ENCODE data around the gene PXMP4.
"Not testable (repeated sequence)": the region's sequence is repeated elsewhere in the genome, so short reads cannot be mapped to it uniquely, and the experiment has no call there.

Gene PXMP4

DNA sequence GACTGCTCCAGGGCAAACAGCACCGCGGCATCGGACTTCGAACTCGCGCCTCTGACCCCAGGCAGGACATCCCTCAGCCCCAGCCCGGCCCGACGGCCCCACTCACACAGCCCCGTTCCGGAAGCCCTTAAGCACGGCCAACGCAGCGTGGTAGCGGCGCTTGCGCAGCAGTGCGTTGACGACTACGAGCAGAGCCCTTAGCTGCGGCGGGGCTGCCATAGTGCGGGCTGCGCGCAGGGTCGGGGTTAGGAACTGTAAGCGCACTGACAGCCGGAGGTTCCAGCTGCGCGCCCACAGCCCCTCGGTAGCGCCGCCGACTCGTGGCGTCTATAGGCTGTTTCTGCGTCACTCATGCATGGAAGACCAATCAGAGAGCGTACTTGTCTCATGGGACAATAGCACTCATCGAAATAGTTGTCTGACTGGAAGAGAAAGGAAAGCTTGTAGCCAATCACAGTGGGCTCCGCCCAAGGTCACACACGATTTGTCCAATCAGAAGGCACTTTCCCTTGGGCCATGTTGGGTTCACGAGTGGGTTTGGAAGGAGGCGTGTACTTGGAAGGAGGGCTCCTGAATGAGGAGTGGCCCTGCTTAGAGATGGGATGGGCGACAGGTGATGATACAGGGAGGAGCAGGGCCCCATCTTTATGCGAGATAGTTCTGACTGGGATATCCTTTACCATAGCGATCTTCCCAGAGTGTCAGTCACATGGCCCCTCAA is at the start of gene PXMP4:
Gene PXMP4 (minus strand): TSS at position 322 of the 721 bp plus-strand sequence. CDS start 103 bp downstream, at position 219.
- peak; percentile 90 for DNase-seq

DNA sequence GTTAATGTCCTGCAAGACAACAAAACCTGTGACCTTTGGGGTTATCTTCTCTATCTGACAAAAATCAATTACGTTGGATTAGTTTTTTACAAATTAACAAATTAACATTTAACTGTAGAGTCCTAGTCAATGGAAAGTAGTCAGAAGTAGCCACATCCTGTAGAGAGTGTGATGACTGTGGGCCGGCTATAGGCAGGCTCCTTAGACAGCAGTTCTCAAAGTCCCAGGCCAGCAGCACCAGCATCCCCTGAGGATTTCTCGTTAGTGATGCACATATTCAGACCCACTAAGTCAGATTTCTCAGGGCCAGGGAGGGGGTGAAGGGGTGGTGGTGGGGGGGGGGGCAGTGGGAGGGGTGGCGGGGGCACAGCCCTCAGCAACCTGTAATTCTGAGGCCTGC is 48.9 kb upstream of the PXMP4 start:
- no peak for DNase-seq

GRCh38 chr20:33767777-33768138 is 47.6 kb upstream of the PXMP4 start:
- no peak for DNase-seq

- DNase-seq: no peak
These were observed 46.6 kb upstream of the PXMP4 start for GRCh38 chr20:33766686-33767085.

DNA sequence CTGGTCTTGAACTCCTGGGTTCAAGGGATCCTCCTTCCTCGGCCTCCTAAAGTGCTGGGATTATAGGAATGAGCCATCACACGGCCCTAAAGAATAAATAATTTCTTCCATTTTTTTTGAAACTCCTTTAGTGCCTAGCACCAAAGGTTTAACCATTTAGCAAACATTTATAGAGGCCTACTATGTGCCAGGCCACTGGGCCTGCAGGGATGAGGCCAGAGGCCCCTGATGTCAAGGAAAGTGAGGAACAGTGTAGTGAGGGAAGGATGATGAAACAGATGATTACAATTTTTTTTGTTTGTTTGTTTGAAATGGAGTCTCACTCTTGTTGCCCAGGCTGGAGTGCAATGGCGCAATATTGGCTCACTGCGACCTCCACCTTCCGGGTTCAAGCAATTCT is 45.5 kb upstream of the PXMP4 start:
- DNase-seq: no peak

GRCh38 chr20:33765099-33765498 is 45.0 kb upstream of the PXMP4 start:
- no peak for DNase-seq

GRCh38 chr20:33761698-33762250 is 41.7 kb upstream of the PXMP4 start:
- DNase-seq: no peak

DNA sequence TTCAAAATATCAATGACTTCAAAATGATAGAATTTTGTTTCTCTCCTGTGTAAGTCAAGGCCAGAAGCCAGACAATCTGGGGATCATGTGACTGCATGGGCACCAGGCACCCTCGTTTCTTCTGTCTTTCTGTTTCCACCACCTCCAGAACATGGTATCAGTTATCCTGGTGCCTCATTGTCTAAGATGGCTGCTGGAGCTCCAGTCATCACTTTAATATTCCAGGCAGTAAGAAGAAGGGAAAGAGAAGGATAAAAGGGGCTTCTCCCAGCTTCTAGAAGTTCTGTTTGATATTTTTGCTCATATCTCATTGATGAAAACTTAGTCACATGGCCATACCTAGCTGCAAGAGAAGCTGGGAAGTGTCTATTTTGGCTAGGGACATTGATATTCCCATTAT is 37.3 kb upstream of the PXMP4 start:
- no peak for DNase-seq

DNA sequence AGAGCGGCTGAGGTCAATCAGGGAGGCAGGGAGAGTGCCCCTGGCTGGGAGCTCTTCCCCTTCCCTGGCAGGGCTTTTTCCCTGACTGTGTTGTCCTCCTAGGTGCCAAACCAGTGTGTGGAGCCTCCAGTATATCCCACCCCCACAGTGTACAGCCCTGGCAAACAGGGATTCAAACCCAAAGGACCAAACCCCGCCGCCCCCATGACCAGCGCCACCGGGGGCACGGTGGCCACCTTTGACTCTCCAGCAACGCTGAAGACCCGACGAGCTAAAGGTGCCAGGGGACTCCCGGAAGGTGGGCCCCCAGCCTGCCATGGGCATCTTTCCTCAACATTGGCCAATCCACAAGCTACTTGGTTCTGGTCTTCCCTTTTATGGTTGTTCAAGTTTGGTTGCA is 36.9 kb upstream of the PXMP4 start:
- no peak for DNase-seq

- DNase-seq: not testable (repeated sequence)
These were observed 35.9 kb upstream of the PXMP4 start for GRCh38 chr20:33755936-33756490.

GRCh38 chr20:33753763-33754162 is 33.7 kb upstream of the PXMP4 start:
- no peak for DNase-seq

GRCh38 chr20:33753143-33753542 is 33.0 kb upstream of the PXMP4 start:
- DNase-seq: no peak

DNA sequence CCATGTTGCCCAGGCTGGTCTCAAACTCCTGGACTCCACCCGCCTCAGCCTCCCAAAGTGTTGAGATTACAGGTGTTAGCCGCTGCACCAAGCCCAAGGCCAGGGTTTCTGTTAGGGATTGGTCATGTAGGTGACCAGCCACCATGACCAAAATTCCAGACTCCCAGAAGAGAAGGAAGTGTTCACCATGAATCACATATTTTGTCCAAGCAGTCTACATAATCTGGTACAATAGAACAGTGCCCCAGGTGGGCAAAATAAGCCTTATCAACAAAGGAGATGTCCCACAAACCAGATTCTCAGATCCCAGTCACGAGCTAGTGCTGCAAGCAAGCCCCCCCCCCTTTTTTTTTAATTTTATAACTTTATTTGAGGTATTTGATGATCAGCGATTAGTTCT is 31.7 kb upstream of the PXMP4 start:
- DNase-seq: no peak

GRCh38 chr20:33746325-33746998 is 26.4 kb upstream of the PXMP4 start:
- no peak for DNase-seq

GRCh38 chr20:33744773-33745385 is 24.8 kb upstream of the PXMP4 start:
- DNase-seq: no peak

DNA sequence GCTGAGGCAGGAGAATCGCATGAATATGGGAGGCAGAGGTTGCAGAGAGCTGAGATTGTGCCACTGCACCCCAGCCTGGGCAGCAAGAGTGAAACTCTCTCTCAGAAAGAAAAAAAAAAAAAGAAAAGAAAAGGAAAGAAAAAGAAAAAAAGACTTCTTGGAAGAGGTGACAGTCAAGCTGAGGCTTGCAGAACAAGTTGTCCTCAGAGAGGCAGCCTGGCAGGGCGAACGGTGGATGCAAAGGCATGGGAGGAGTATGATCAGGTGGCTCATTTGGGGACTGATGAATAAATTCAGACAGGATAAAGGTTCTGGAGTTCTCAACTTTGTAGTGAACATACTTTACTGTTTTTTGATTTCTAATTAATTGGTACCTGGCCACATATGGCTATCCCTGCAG is 24.1 kb upstream of the PXMP4 start:
- DNase-seq: no peak

GRCh38 chr20:33740189-33740588 is 20.1 kb upstream of the PXMP4 start:
- no peak for DNase-seq

DNA sequence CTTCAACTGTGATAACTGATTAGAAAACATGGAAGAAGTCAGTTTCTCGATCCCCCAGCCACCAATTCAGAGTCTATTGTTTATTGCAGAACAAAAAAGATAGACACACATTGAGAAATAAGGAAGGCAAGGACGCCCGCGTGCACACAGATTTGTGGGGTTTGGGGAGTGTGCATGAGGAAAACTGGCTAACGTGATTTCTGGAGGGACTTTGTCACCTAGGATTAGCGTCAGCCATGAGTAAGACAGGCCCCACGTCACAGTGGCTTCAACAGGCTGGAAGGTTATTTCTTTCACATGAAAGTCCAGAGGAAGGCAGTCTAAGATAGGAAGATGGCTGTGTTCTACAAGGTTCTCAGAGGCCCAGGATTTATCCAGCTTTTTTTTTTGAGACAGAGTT is 19.4 kb upstream of the PXMP4 start:
- no peak for DNase-seq

GRCh38 chr20:33736962-33737361 is 16.9 kb upstream of the PXMP4 start:
- no peak for DNase-seq

- DNase-seq: no peak
These were observed 13.8 kb upstream of the PXMP4 start for GRCh38 chr20:33733654-33734576.

DNA sequence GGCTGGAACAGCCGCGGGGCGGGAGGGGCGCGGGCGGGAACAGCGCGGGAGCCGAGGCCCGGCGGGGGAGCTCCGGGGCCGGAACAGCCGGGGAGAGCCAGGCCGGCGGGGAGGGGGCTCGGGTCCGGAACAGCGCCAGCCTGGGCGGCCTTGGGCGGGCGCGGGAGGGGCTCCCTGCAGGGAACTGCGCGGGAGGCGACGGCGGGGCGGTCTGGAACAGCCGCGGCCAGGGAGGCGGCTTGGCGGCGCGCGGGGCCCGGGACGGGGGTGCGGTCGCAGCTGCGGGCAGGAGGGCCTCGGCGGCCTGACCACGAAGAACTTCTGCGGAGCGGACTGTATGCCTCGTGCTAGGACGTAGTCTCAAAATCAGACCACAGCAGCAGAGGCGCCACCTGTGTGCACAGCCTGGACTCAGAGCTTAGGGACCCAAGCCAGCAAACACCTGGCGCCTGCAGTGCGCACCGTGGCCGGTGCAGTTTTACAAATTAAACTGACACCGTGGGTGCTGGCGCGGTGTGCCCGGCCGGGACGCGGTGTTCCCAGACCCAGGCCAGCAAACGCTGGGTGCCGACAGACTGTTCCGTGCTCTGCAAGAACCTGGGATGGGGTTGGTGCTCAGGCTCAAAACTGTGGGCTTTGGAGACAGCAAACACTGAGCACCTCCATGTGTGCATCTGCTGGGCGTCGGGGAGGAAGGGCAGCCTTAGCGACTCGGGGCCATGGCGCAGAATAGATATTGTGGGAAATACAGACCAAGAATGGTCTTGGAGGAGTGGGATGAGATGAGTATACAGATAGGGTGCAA is 12.3 kb upstream of the PXMP4 start:
- DNase-seq: no peak

Data from stimulated activated CD4-positive, alpha-beta T cell treated with anti-CD3 and anti-CD28 coated beads, Interleukin-1b, Interleukin-23, amount 100 ng/mL, for 48 hours (primary cell).